Skeletal muscle cell (primary cell): ENCODE measurements around the gene ITGB5.

Source experiments
- DNase-seq: peaks from one replicate; pipeline ENCODE4 v3.0.0-alpha.2; 2010; ENCODE audit warnings: low read depth
- H3K4me3 ChIP-seq: 2 replicates; pipeline ENCODE4 v1.5.1; 2011; ENCODE audit warnings: low read depth, mild to moderate bottlenecking, control low read depth, low read length, moderate library complexity

The ITGB5 gene

GRCh38 chr3:124896824-124897526 is 9.8 kb upstream of the ITGB5 start:
- DNase-seq, result no peak
- H3K4me3 ChIP-seq, result no peak overlapping the region

- no peak for DNase-seq
- H3K4me3 ChIP-seq, result no peak overlapping the region
Measured at GRCh38 chr3:124895756-124896155, 8.6 kb upstream of the ITGB5 start.

- no peak for DNase-seq
- H3K4me3 ChIP-seq, result no peak overlapping the region
Measured at GRCh38 chr3:124893526-124893925, 6.4 kb upstream of the ITGB5 start.

GRCh38 chr3:124890573-124891190 is 3.5 kb upstream of the ITGB5 start:
- H3K4me3 ChIP-seq, result no peak overlapping the region
- no peak for DNase-seq

- DNase-seq, result no peak
Measured at GRCh38 chr3:124888482-124889441, 1.6 kb upstream of the ITGB5 start.

GRCh38 chr3:124887932-124888298 is 750 bp upstream of the ITGB5 start:
- DNase-seq, result no peak
- H3K4me3 ChIP-seq, result peak overlapping the region; percentile 67

More at GRCh38 chr3:124888482-124889441, 1.6 kb upstream of the ITGB5 start:
- no peak overlapping the region for H3K4me3 ChIP-seq

- no peak for DNase-seq
Measured at GRCh38 chr3:124886168-124887056, 753 bp downstream of the ITGB5 start.

GRCh38 chr3:124885466-124886167 is 1.5 kb downstream of the ITGB5 start:
- H3K4me3 ChIP-seq, result peak overlapping the region; percentile 67
- no peak for DNase-seq

More at GRCh38 chr3:124886168-124887056, 753 bp downstream of the ITGB5 start:
- H3K4me3 ChIP-seq, result peak overlapping the region; percentile 67

GRCh38 chr3:124884474-124885101 is 2.6 kb downstream of the ITGB5 start:
- DNase-seq, result no peak
- no peak overlapping the region for H3K4me3 ChIP-seq

- no peak for DNase-seq
- H3K4me3 ChIP-seq, result no peak overlapping the region
Measured at GRCh38 chr3:124883766-124884473, 3.2 kb downstream of the ITGB5 start.

GRCh38 chr3:124882816-124883747 is 4.1 kb downstream of the ITGB5 start:
- no peak overlapping the region for H3K4me3 ChIP-seq
- no peak for DNase-seq

GRCh38 chr3:124881976-124882697 is 5.0 kb downstream of the ITGB5 start:
- DNase-seq, result no peak
- H3K4me3 ChIP-seq, result no peak overlapping the region

- no peak overlapping the region for H3K4me3 ChIP-seq
- DNase-seq, result no peak
Measured at GRCh38 chr3:124879337-124879680, 7.9 kb downstream of the ITGB5 start.

- peak; percentile 78 for DNase-seq
- H3K4me3 ChIP-seq, result no peak overlapping the region
Measured at GRCh38 chr3:124878561-124879336, 8.4 kb downstream of the ITGB5 start.

GRCh38 chr3:124877674-124878073 is 9.5 kb downstream of the ITGB5 start:
- no peak for DNase-seq
- no peak overlapping the region for H3K4me3 ChIP-seq
